Ishikawa (cell line): Measurements from ENCODE around the gene AGAP5.

ENCODE experiments used
- CEBPB ChIP-seq: IDR thresholded peaks from 2 replicates; pipeline ENCODE4 v1.6.1; 2012
- EP300 ChIP-seq: IDR thresholded peaks from 2 replicates; pipeline ENCODE4 v1.6.1; 2012; ENCODE audit warnings: borderline replicate concordance
- MAX ChIP-seq: IDR thresholded peaks from 2 replicates; pipeline ENCODE4 v1.6.1; 2012
- NFIC ChIP-seq: IDR thresholded peaks from 2 replicates; pipeline ENCODE4 v1.6.1; 2012
- RAD21 ChIP-seq: IDR thresholded peaks from 2 replicates; pipeline ENCODE4 v1.6.1; 2012; ENCODE audit warnings: low read depth
- TAF1 ChIP-seq: IDR thresholded peaks from 2 replicates; pipeline ENCODE4 v1.6.1; 2012; ENCODE audit warnings: low read depth, mild to moderate bottlenecking
- TCF12 ChIP-seq: IDR thresholded peaks from 2 replicates; pipeline ENCODE4 v1.6.1; 2012; ENCODE audit warnings: low read depth
- ZBTB7A ChIP-seq: IDR thresholded peaks from 2 replicates; pipeline ENCODE4 v1.6.1; 2012; ENCODE audit warnings: low read depth
- TF ChIP-seq, protein P1 (sequence below): IDR thresholded peaks from 2 replicates; pipeline ENCODE4 v1.6.1; 2012

- TF ChIP-seq MAX: no peak
- TF ChIP-seq EP300: no peak
- no peak for TF ChIP-seq RAD21
- TF ChIP-seq ZBTB7A: no peak
- no peak for TF ChIP-seq CEBPB
- TF ChIP-seq TAF1: no peak
- TF ChIP-seq TCF12: no peak
- no peak for TF ChIP-seq NFIC
- TF ChIP-seq, protein P1, sequence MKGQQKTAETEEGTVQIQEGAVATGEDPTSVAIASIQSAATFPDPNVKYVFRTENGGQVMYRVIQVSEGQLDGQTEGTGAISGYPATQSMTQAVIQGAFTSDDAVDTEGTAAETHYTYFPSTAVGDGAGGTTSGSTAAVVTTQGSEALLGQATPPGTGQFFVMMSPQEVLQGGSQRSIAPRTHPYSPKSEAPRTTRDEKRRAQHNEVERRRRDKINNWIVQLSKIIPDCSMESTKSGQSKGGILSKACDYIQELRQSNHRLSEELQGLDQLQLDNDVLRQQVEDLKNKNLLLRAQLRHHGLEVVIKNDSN: no peak
Measured at GRCh38 chr10:73653195-73653594, 44.7 kb downstream of the AGAP5 start.
